ENCODE measurements around the gene CD24. TPM values are rescaled to one million over a fixed set of nuclear protein-coding genes. Genes with fewer than 3 reads are reported as not detected.
"Not testable (repeated sequence)": the region's sequence is repeated elsewhere in the genome, so short reads cannot be mapped to it uniquely, and the experiment has no call there.

CD24 gene
- total and polyA plus RNA-seq, 2 of the 8 experiments (the other 6 are each of a cell fraction or from before 2014, with no cell fraction given): 2,134 to 2,327 TPM

DNA sequence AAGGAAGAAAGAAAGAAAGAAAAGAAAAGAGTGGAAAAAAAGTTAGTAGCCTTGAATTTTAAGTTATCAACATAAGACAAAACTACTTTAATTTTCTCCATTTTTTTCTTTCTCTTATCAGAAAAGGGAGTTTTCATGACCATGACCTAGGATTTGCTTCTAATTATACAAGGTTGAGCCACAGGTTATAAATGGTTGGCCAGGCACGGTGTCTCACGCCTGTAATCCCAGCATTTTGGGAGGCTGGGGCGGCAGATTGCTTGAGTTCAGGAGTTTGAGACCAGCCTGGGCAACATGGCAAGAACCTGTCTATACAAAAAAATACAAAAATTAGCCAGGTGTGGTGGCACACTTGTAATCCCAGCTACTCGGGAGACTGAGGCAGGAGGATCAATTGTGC, 45.7 kb upstream of the CD24 start:
- Histone ChIP-seq H3K56ac (replicated peaks; ENCODE audit: insufficient read length, low read depth, low read length) (no peak overlapping the region), H4K5ac (ENCODE audit: insufficient read length, low read depth, low read length) (no peak overlapping the region), H3K27me3 (replicated peaks in 1 of 4; ENCODE audit: control insufficient read depth in 3 of 4, extremely low read depth in 1 of 4, insufficient read depth in 3 of 4, low read length in 3 of 4) (no peaks in the 10 kb centered on the region), H3K14ac (ENCODE audit: insufficient read length) (no peak overlapping the region), H3K9ac (replicated peaks in 1 of 4; ENCODE audit: extremely low read depth in 1 of 4, low read depth in 3 of 4, low read length in 3 of 4) (no peak overlapping the region), H4K8ac (ENCODE audit: extremely low read depth, insufficient read depth, low read length) (no peak overlapping the region), H2BK12ac (ENCODE audit: low read depth, low read length) (no peak overlapping the region), H3K27ac (ENCODE audit: low read depth, low read length) (no peak overlapping the region), H2BK15ac (ENCODE audit: low read length) (no peak overlapping the region), H3K4ac (replicated peaks; ENCODE audit: insufficient read length, low read depth, low read length) (no peak overlapping the region), H2BK120ac (replicated peaks; ENCODE audit: low read depth, low read length) (no peak overlapping the region), H3K36me3 (ENCODE audit: control insufficient read depth in 2 of 4, insufficient read depth in 4 of 4, low read length in 3 of 4) (no peaks in the 10 kb centered on the region), H2BK20ac (ENCODE audit: low read length) (no peak overlapping the region), H3K79me2 (ENCODE audit: control insufficient read depth in 1 of 2, insufficient read depth in 2 of 2, low read length in 2 of 2) (no peaks in the 10 kb centered on the region), H3K9me3 (ENCODE audit: insufficient read depth in 2 of 2, low read depth in 1 of 2, low read length in 1 of 2) (no peaks in the 10 kb centered on the region), H4K20me1 (replicated peaks in 1 of 2; ENCODE audit: control insufficient read depth in 1 of 2, insufficient read depth in 2 of 2, low read length in 2 of 2) (no peaks in the 10 kb centered on the region), H3K23ac (ENCODE audit: insufficient read length) (no peak overlapping the region), H3K4me3 (ENCODE audit: extremely low read depth in 1 of 4, insufficient read depth in 2 of 4, low read depth in 3 of 4, low read length in 4 of 4) (no peak overlapping the region), H3K18ac (ENCODE audit: extremely low read depth, low read length) (no peak overlapping the region), H3K23me2 (ENCODE audit: low read depth, low read length) (no peaks in the 10 kb centered on the region), H2AK5ac (ENCODE audit: low read depth, low read length) (no peak overlapping the region), H2BK5ac (ENCODE audit: low read depth, low read length) (no peak overlapping the region), H2AFZ (ENCODE audit: low read length) (no peak overlapping the region), H3K79me1 (ENCODE audit: low read depth, low read length) (no peaks in the 10 kb centered on the region), H3K4me2 (ENCODE audit: insufficient read depth in 1 of 2, low read depth in 2 of 2, low read length in 2 of 2) (no peak overlapping the region), H4K91ac (replicated peaks; ENCODE audit: insufficient read length, low read length) (no peak overlapping the region), H3K4me1 (replicated peaks in 1 of 4; ENCODE audit: control insufficient read depth in 3 of 4, insufficient read depth in 4 of 4, low read length in 3 of 4) (no peaks in the 10 kb centered on the region)
- WGBS, 2 experiments (ENCODE audit: extremely low coverage in 1 of 2, insufficient coverage in 1 of 2, insufficient read length in 1 of 2, insufficient replicate concordance in 2 of 2, low coverage in 1 of 2, low lambda C conversion rate in 2 of 2, missing lambda C conversion rate in 1 of 2): 94% methylated on average over 4 of the region's 4 CpGs; no CpG with 5 or more reads in 1 of the 2 experiments
- CTCF ChIA-PET (ENCODE audit: partially characterized antibody): no interaction called here
- FAIRE-seq: no peak
- POLR2A ChIA-PET (ENCODE audit: partially characterized antibody): no interaction called here
- no peak for DNase-seq (ENCODE audit: low read depth in 1 of 2, low spot score in 2 of 2)
- TF ChIP-seq HDAC6 (IDR thresholded peaks at IDR 0.05; ENCODE audit: low read depth, low read length): no peak
- no peak for TF ChIP-seq SP4 (IDR thresholded peaks at IDR 0.05; ENCODE audit: low read length)
- no peak for TF ChIP-seq SRF (IDR thresholded peaks at IDR 0.05; ENCODE audit: low read depth, low read length)

DNA sequence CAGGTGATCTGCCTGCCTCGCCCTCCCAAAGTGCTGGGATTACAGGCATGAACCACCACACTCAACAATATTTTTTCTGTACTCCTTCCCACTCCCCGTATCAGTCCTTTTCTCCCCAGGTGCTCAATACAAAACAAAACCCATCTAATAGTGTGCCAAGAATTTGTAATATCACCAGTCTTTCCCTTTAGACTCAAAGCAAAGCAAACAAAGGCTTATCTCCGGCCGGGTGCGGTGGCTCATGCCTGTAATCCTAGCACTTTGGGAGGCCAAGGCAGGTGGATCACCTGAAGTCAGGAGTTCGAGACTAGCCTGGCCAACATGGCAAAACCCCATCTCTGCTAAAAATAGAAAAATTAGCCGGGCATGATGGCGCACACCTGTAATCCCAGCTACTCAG, 45.1 kb upstream of the CD24 start:
- H3K36me3 ChIP-seq (ENCODE audit: control insufficient read depth in 2 of 4, insufficient read depth in 4 of 4, low read length in 3 of 4); H2BK120ac ChIP-seq (replicated peaks; ENCODE audit: low read depth, low read length); DNase-seq (ENCODE audit: low read depth in 1 of 2, low spot score in 2 of 2); H3K23me2 ChIP-seq (ENCODE audit: low read depth, low read length); H2BK12ac ChIP-seq (ENCODE audit: low read depth, low read length); H3K56ac ChIP-seq (replicated peaks; ENCODE audit: insufficient read length, low read depth, low read length); H3K9me3 ChIP-seq (ENCODE audit: insufficient read depth in 2 of 2, low read depth in 1 of 2, low read length in 1 of 2); H2AK5ac ChIP-seq (ENCODE audit: low read depth, low read length); H3K4me3 ChIP-seq (ENCODE audit: extremely low read depth in 1 of 4, insufficient read depth in 2 of 4, low read depth in 3 of 4, low read length in 4 of 4); H4K91ac ChIP-seq (replicated peaks; ENCODE audit: insufficient read length, low read length); H3K18ac ChIP-seq (ENCODE audit: extremely low read depth, low read length); H3K9ac ChIP-seq (replicated peaks in 1 of 4; ENCODE audit: extremely low read depth in 1 of 4, low read depth in 3 of 4, low read length in 3 of 4); POLR2A ChIA-PET (ENCODE audit: partially characterized antibody); H3K4me2 ChIP-seq (ENCODE audit: insufficient read depth in 1 of 2, low read depth in 2 of 2, low read length in 2 of 2); H3K27ac ChIP-seq (ENCODE audit: low read depth, low read length); H4K20me1 ChIP-seq (replicated peaks in 1 of 2; ENCODE audit: control insufficient read depth in 1 of 2, insufficient read depth in 2 of 2, low read length in 2 of 2); H3K79me2 ChIP-seq (ENCODE audit: control insufficient read depth in 1 of 2, insufficient read depth in 2 of 2, low read length in 2 of 2); H2BK15ac ChIP-seq (ENCODE audit: low read length); H3K14ac ChIP-seq (ENCODE audit: insufficient read length); H4K8ac ChIP-seq (ENCODE audit: extremely low read depth, insufficient read depth, low read length); H2AFZ ChIP-seq (ENCODE audit: low read length); H3K79me1 ChIP-seq (ENCODE audit: low read depth, low read length); CTCF ChIA-PET (ENCODE audit: partially characterized antibody); H3K27me3 ChIP-seq (replicated peaks in 1 of 4; ENCODE audit: control insufficient read depth in 3 of 4, extremely low read depth in 1 of 4, insufficient read depth in 3 of 4, low read length in 3 of 4); H3K23ac ChIP-seq (ENCODE audit: insufficient read length); H3K4me1 ChIP-seq (replicated peaks in 1 of 4; ENCODE audit: control insufficient read depth in 3 of 4, insufficient read depth in 4 of 4, low read length in 3 of 4); H2BK20ac ChIP-seq (ENCODE audit: low read length); H2BK5ac ChIP-seq (ENCODE audit: low read depth, low read length); H3K4ac ChIP-seq (replicated peaks; ENCODE audit: insufficient read length, low read depth, low read length); FAIRE-seq; H4K5ac ChIP-seq (ENCODE audit: insufficient read length, low read depth, low read length): not testable (repeated sequence)
- WGBS, 2 experiments (ENCODE audit: extremely low coverage in 1 of 2, insufficient coverage in 1 of 2, insufficient read length in 1 of 2, insufficient replicate concordance in 2 of 2, low coverage in 1 of 2, low lambda C conversion rate in 2 of 2, missing lambda C conversion rate in 1 of 2): 94% methylated on average over 8 of the region's 8 CpGs; no CpG with 5 or more reads in 1 of the 2 experiments

Measured in H1 (cell line).